ENCODE data around the gene GATA3.

Gene GATA3

GRCh38 chr10:8073691-8074416, 19.4 kb downstream of the GATA3 start:
- DNase-seq (ENCODE audit: low read depth): no peak
- TF ChIP-seq CTCF (conservative IDR thresholded peaks at IDR 0.05; ENCODE audit: low read depth, low read length): no peak
- no peak overlapping the region for H3K4me3 ChIP-seq (ENCODE audit: low read depth, low read length)

- no peak for DNase-seq (ENCODE audit: low read depth)
- H3K4me3 ChIP-seq (ENCODE audit: low read depth, low read length): no peak overlapping the region
Measured at GRCh38 chr10:8074881-8075280, 20.4 kb downstream of the GATA3 start.

GRCh38 chr10:8075282-8076260, 21.1 kb downstream of the GATA3 start:
- no peak for TF ChIP-seq CTCF (conservative IDR thresholded peaks at IDR 0.05; ENCODE audit: low read depth, low read length)
- DNase-seq (ENCODE audit: low read depth): no peak

More at GRCh38 chr10:8074881-8075280, 20.4 kb downstream of the GATA3 start:
- TF ChIP-seq CTCF (conservative IDR thresholded peaks at IDR 0.05; ENCODE audit: low read depth, low read length): no peak

GRCh38 chr10:8076933-8077332, 22.4 kb downstream of the GATA3 start:
- TF ChIP-seq CTCF (conservative IDR thresholded peaks at IDR 0.05; ENCODE audit: low read depth, low read length): no peak
- no peak for DNase-seq (ENCODE audit: low read depth)

More at GRCh38 chr10:8075282-8076260, 21.1 kb downstream of the GATA3 start:
- no peak overlapping the region for H3K4me3 ChIP-seq (ENCODE audit: low read depth, low read length)

GRCh38 chr10:8078027-8078426, 23.5 kb downstream of the GATA3 start:
- no peak for DNase-seq (ENCODE audit: low read depth)
- H3K4me3 ChIP-seq (ENCODE audit: low read depth, low read length): no peak overlapping the region
- no peak for TF ChIP-seq CTCF (conservative IDR thresholded peaks at IDR 0.05; ENCODE audit: low read depth, low read length)

More at GRCh38 chr10:8076933-8077332, 22.4 kb downstream of the GATA3 start:
- no peak overlapping the region for H3K4me3 ChIP-seq (ENCODE audit: low read depth, low read length)

- no peak for DNase-seq (ENCODE audit: low read depth)
- TF ChIP-seq CTCF (conservative IDR thresholded peaks at IDR 0.05; ENCODE audit: low read depth, low read length): no peak
Measured at GRCh38 chr10:8079126-8079525, 24.6 kb downstream of the GATA3 start.

More at GRCh38 chr10:8079126-8079525, 24.6 kb downstream of the GATA3 start:
- H3K4me3 ChIP-seq (ENCODE audit: low read depth, low read length): no peak overlapping the region

Data from choroid plexus epithelial cell (primary cell).